ENCODE results near the gene SEC22C. TPM values are rescaled to one million over a fixed set of nuclear protein-coding genes. Genes with fewer than 3 reads are reported as not detected.
A peak's percentile ranks its signal among the peaks of the same experiment; 100 is the strongest.
"Not testable (repeated sequence)": the region's sequence is repeated elsewhere in the genome, so short reads cannot be mapped to it uniquely, and the experiment has no call there.

Gene SEC22C
- polyA plus RNA-seq, 1 donor from 2014 or later: 93.6 TPM

DNA sequence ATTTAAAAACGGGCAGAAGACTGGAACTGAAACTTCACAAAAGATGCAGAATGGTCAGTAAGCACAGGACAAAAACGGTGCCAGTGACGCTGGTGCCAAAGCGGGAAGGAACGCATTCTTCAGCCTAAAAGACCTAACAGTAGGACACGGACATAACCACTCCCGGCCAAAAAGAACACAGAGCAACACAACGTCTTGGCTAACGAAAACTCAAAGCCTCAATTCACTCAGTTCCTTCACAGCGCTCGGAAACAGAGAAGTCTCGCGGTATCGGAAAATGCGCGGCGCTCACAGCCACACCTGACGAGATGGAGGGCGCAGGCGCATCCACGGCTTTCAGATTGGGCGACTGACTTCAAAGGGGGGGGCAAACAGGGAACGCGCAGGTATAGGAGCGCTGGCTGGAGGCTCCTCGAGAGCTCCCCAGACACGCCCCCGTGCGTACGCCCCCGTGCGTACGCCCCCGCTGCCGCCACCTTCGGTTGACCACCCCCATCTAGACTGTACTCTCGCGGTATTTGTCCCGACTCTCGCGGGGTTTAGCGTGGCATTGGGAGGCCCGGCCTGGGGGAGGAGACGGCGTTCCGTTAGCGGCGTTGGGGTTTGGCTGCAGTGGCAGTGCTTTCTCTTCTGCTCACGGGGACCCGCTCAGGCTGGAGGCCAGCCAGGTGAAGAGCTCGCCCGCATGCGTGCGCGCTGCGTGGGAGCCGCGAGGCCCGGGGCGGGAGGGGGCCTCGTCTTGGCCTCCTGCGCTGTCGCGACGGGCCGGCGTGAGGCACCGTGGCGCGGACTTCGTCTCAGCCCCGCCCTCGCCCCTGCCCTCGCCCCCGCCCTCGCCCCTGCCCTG is 18.6 kb upstream of the SEC22C start, which contains the start of gene NKTR:
Gene NKTR (plus strand): TSS at position 576 of the 847 bp plus-strand sequence. CDS start 321 bp downstream, outside the sequence.
- no peaks in the 10 kb centered on the region for H3K9me3 ChIP-seq (ENCODE audit: low read length)
- peak within 1 kb of the TSS; percentile 90 for H3K9ac ChIP-seq (ENCODE audit: low read length)
- TF ChIP-seq EP300 (conservative IDR thresholded peaks at IDR 0.05; ENCODE audit: poor library complexity, severe bottlenecking) (peak; percentile 66), MXI1 (conservative IDR thresholded peaks at IDR 0.05; ENCODE audit: poor library complexity, severe bottlenecking) (peak; percentile 75), RAD21 (conservative IDR thresholded peaks at IDR 0.05) (no peak), POLR2AphosphoS5 (IDR thresholded peaks at IDR 0.05) (peak; percentile 95), SMC3 (conservative IDR thresholded peaks at IDR 0.05; ENCODE audit: poor library complexity) (no peak), TAF1 (IDR thresholded peaks at IDR 0.05; ENCODE audit: low read depth) (peak; percentile 76), EZH2 (IDR thresholded peaks at IDR 0.05; ENCODE audit: borderline replicate concordance, insufficient read depth, low read length, poor library complexity, severe bottlenecking) (no peak)
- TF ChIP-seq, protein P1, sequence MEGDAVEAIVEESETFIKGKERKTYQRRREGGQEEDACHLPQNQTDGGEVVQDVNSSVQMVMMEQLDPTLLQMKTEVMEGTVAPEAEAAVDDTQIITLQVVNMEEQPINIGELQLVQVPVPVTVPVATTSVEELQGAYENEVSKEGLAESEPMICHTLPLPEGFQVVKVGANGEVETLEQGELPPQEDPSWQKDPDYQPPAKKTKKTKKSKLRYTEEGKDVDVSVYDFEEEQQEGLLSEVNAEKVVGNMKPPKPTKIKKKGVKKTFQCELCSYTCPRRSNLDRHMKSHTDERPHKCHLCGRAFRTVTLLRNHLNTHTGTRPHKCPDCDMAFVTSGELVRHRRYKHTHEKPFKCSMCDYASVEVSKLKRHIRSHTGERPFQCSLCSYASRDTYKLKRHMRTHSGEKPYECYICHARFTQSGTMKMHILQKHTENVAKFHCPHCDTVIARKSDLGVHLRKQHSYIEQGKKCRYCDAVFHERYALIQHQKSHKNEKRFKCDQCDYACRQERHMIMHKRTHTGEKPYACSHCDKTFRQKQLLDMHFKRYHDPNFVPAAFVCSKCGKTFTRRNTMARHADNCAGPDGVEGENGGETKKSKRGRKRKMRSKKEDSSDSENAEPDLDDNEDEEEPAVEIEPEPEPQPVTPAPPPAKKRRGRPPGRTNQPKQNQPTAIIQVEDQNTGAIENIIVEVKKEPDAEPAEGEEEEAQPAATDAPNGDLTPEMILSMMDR (IDR thresholded peaks at IDR 0.05; ENCODE audit: poor library complexity, severe bottlenecking): peak; percentile 61
- TF ChIP-seq, protein P2, sequence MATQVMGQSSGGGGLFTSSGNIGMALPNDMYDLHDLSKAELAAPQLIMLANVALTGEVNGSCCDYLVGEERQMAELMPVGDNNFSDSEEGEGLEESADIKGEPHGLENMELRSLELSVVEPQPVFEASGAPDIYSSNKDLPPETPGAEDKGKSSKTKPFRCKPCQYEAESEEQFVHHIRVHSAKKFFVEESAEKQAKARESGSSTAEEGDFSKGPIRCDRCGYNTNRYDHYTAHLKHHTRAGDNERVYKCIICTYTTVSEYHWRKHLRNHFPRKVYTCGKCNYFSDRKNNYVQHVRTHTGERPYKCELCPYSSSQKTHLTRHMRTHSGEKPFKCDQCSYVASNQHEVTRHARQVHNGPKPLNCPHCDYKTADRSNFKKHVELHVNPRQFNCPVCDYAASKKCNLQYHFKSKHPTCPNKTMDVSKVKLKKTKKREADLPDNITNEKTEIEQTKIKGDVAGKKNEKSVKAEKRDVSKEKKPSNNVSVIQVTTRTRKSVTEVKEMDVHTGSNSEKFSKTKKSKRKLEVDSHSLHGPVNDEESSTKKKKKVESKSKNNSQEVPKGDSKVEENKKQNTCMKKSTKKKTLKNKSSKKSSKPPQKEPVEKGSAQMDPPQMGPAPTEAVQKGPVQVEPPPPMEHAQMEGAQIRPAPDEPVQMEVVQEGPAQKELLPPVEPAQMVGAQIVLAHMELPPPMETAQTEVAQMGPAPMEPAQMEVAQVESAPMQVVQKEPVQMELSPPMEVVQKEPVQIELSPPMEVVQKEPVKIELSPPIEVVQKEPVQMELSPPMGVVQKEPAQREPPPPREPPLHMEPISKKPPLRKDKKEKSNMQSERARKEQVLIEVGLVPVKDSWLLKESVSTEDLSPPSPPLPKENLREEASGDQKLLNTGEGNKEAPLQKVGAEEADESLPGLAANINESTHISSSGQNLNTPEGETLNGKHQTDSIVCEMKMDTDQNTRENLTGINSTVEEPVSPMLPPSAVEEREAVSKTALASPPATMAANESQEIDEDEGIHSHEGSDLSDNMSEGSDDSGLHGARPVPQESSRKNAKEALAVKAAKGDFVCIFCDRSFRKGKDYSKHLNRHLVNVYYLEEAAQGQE (IDR thresholded peaks at IDR 0.05; ENCODE audit: borderline replicate concordance): no peak
- H4K20me1 ChIP-seq (ENCODE audit: insufficient read depth): no peaks in the 10 kb centered on the region
- H3K36me3 ChIP-seq (ENCODE audit: insufficient read depth, low read length): no peaks in the 10 kb centered on the region
- H3K9me2 ChIP-seq (ENCODE audit: insufficient read depth, low read length): no peaks in the 10 kb centered on the region
- peaks cover 3% of the 10 kb centered on the region for H3F3A ChIP-seq (ENCODE audit: insufficient read depth, low read length, poor library complexity, severe bottlenecking)
- peak within 1 kb of the TSS; percentile 72 for H3K4me2 ChIP-seq (ENCODE audit: low read length)
- peak within 1 kb of the TSS; percentile 86 for H2AFZ ChIP-seq (ENCODE audit: low read depth, low read length)
- H3K79me2 ChIP-seq (replicated peaks; ENCODE audit: insufficient read depth, low read length): peaks cover 44% of the 10 kb centered on the region
- H3K4me3 ChIP-seq (ENCODE audit: low read length): peak within 1 kb of the TSS; percentile 70
- no peaks in the 10 kb centered on the region for H3K27me3 ChIP-seq (ENCODE audit: insufficient read depth, low read depth, low read length)
- peak within 1 kb of the TSS; percentile 86 for H3K27ac ChIP-seq (ENCODE audit: low read length)

DNA sequence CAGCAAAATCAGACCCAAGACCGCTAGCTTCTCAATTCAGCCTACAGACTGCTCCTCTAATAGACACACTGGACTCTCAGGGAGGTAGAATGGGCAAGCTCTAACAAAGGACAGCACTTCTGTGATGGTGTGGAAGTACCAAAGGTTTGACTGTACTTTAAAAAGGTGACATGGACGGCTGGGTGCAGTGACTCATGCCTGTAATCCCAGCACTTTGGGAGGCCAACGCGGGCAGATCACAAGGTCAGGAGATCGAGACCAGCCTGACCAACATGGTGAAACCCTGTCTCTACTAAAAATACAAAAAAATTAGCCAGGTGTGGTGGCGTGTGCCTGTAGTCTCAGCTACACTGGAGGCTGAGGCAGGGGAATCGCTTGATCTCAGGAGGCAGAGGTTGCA is 15.3 kb upstream of the SEC22C start:
- H3K4me3 ChIP-seq (ENCODE audit: low read length); H3K9me3 ChIP-seq (ENCODE audit: low read length); H3F3A ChIP-seq (ENCODE audit: insufficient read depth, low read length, poor library complexity, severe bottlenecking); H3K27me3 ChIP-seq (ENCODE audit: insufficient read depth, low read depth, low read length); H3K4me2 ChIP-seq (ENCODE audit: low read length); H3K9ac ChIP-seq (ENCODE audit: low read length); H3K36me3 ChIP-seq (ENCODE audit: insufficient read depth, low read length); H3K27ac ChIP-seq (ENCODE audit: low read length); H3K9me2 ChIP-seq (ENCODE audit: insufficient read depth, low read length); H2AFZ ChIP-seq (ENCODE audit: low read depth, low read length); H4K20me1 ChIP-seq (ENCODE audit: insufficient read depth): not testable (repeated sequence)
- H3K79me2 ChIP-seq (replicated peaks; ENCODE audit: insufficient read depth, low read length): peaks cover 17% of the 10 kb centered on the region
